NOMO-1 treated with dmso at 0.1 percent for 144 hours (cell line): ENCODE data around the gene IRF7.

ENCODE experiments used
- DNase-seq: peaks from one replicate; lab custom pipeline; 2025; ENCODE audit not compliant: unreplicated experiment; lab: John Stamatoyannopoulos, UW

Gene IRF7

GRCh38 chr11:621838-622237 is 6.1 kb upstream of the IRF7 start:
- DNase-seq: no peak

GRCh38 chr11:620935-621814 is 5.4 kb upstream of the IRF7 start:
- no peak for DNase-seq

GRCh38 chr11:620201-620600 is 4.5 kb upstream of the IRF7 start:
- DNase-seq: no peak

- no peak for DNase-seq
Measured at GRCh38 chr11:619628-620050, 3.9 kb upstream of the IRF7 start.

GRCh38 chr11:618856-619627 is 3.3 kb upstream of the IRF7 start:
- DNase-seq: no peak

- DNase-seq: no peak
Measured at GRCh38 chr11:617912-618682, 2.3 kb upstream of the IRF7 start.

- DNase-seq: no peak
Measured at GRCh38 chr11:617199-617911, 1.6 kb upstream of the IRF7 start.

- no peak for DNase-seq
Measured at GRCh38 chr11:616320-617198, 809 bp upstream of the IRF7 start.

- no peak for DNase-seq
Measured at GRCh38 chr11:614623-615503, 887 bp downstream of the IRF7 start.

- DNase-seq: no peak
Measured at GRCh38 chr11:614021-614622, 1.6 kb downstream of the IRF7 start.

- DNase-seq: peak; percentile 3
Measured at GRCh38 chr11:613369-613968, 2.3 kb downstream of the IRF7 start.

- DNase-seq: no peak
Measured at GRCh38 chr11:612961-613300, 2.8 kb downstream of the IRF7 start.

- DNase-seq: no peak
Measured at GRCh38 chr11:612201-612960, 3.4 kb downstream of the IRF7 start.

- no peak for DNase-seq
Measured at GRCh38 chr11:611001-611996, 4.5 kb downstream of the IRF7 start.

GRCh38 chr11:610146-610801 is 5.5 kb downstream of the IRF7 start:
- no peak for DNase-seq

GRCh38 chr11:609341-609811 is 6.4 kb downstream of the IRF7 start:
- DNase-seq: no peak
